Measurements from ENCODE around the gene EXOC6B.

EXOC6B gene

DNA sequence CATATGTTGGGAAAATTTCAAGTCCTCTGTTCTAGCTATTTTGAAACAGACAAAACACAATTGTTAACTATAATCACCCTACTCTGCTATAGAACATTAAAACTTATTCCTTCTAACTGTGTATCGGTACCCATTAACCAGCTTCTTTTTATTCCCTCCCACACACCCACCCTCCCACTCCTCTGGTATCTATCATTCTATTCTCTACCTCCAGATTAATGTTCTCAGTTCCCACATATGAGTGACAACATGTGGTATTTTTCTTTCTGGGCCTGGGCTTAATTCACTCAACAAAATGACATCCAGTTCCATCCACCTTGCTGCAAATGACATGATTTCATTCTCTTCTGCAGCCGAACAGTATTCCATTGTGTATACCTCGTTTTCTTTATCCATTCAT is 43.3 kb downstream of the EXOC6B start:
- ChIA-PET POLR2A (no interaction called here), CTCF (interaction anchor here (0.9 to 1.0 kb wide), 3 partner anchors 77 to 203 kb away, joined by 3 to 5 read pairs (median 3); no protein-coding TSS in a partner anchor)
- Histone ChIP-seq H3K9me3 (ENCODE audit: control insufficient read depth, insufficient read depth, low read depth, low read length) (no peaks in the 10 kb centered on the region), H3K36me3 (ENCODE audit: control insufficient read depth in 2 of 2, insufficient read depth in 1 of 2, low read length in 2 of 2) (no peaks in the 10 kb centered on the region), H3K27ac (ENCODE audit: extremely low read depth, low read depth, low read length) (no peak overlapping the region), H3K4me1 (ENCODE audit: control insufficient read depth, insufficient read depth, low read length) (peaks cover 13% of the 10 kb centered on the region), H3K4me3 (ENCODE audit: low read depth, low read length) (no peak overlapping the region)
- peak; percentile 42; the same call in 1 of the 2 replicates for TF ChIP-seq EGR2 (tag by site-specific recombination; IDR thresholded peaks at IDR 0.05; ENCODE audit: low read depth)
- no peak for TF ChIP-seq ZNF433 (tag by site-specific recombination; IDR thresholded peaks at IDR 0.05; ENCODE audit: low read depth)
- no peak for TF ChIP-seq ZNF221 (tag by site-specific recombination; IDR thresholded peaks at IDR 0.05; ENCODE audit: borderline replicate concordance)
- TF ChIP-seq ZBTB21 (tag by site-specific recombination; IDR thresholded peaks at IDR 0.05), result no peak
- TF ChIP-seq ZFHX2 (tag by site-specific recombination; conservative IDR thresholded peaks at IDR 0.05), result peak; percentile 28; the same call in 1 of the 2 replicates
- no peak for TF ChIP-seq OVOL3 (tag by site-specific recombination; IDR thresholded peaks at IDR 0.05)
- TF ChIP-seq, protein P1, sequence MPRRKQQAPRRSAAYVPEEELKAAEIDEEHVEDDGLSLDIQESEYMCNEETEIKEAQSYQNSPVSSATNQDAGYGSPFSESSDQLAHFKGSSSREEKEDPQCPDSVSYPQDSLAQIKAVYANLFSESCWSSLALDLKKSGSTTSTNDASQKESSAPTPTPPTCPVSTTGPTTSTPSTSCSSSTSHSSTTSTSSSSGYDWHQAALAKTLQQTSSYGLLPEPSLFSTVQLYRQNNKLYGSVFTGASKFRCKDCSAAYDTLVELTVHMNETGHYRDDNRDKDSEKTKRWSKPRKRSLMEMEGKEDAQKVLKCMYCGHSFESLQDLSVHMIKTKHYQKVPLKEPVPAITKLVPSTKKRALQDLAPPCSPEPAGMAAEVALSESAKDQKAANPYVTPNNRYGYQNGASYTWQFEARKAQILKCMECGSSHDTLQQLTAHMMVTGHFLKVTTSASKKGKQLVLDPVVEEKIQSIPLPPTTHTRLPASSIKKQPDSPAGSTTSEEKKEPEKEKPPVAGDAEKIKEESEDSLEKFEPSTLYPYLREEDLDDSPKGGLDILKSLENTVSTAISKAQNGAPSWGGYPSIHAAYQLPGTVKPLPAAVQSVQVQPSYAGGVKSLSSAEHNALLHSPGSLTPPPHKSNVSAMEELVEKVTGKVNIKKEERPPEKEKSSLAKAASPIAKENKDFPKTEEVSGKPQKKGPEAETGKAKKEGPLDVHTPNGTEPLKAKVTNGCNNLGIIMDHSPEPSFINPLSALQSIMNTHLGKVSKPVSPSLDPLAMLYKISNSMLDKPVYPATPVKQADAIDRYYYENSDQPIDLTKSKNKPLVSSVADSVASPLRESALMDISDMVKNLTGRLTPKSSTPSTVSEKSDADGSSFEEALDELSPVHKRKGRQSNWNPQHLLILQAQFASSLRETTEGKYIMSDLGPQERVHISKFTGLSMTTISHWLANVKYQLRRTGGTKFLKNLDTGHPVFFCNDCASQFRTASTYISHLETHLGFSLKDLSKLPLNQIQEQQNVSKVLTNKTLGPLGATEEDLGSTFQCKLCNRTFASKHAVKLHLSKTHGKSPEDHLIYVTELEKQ (tag by site-specific recombination; IDR thresholded peaks at IDR 0.05; ENCODE audit: borderline replicate concordance), result no peak

DNA sequence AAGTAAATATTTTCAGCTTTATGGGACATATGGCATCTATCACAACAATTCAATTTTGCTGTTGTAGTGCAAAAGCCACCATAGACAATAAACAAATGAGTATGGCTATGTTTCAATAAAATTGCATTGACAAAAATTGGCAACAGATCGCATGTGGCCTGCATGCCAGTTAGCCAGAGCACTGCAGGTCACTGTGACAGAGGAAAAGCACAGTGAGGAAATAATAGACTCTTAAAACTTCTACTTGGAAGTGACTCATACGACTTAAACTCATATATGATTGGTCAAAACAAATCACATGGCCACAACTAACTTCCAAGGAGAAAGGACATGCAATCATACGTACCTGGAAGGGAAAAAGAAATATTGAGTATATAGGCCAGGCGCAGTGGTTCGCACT is 44.4 kb downstream of the EXOC6B start:
- Histone ChIP-seq H3K4me3 (ENCODE audit: low read depth, low read length) (no peak overlapping the region), H3K27ac (ENCODE audit: extremely low read depth, low read depth, low read length) (no peak overlapping the region), H3K4me1 (ENCODE audit: control insufficient read depth, insufficient read depth, low read length) (peaks cover 13% of the 10 kb centered on the region), H3K9me3 (ENCODE audit: control insufficient read depth, insufficient read depth, low read depth, low read length) (no peaks in the 10 kb centered on the region), H3K36me3 (ENCODE audit: control insufficient read depth in 2 of 2, insufficient read depth in 1 of 2, low read length in 2 of 2) (no peaks in the 10 kb centered on the region)
- POLR2A ChIA-PET, result no interaction called here
- CTCF ChIA-PET, result interaction anchor here (0.5 to 2.1 kb wide), 3 partner anchors 52 to 80 kb away, joined by 5 to 10 read pairs (median 7); no protein-coding TSS in a partner anchor
- TF ChIP-seq ZNF423 (tag by site-specific recombination; IDR thresholded peaks at IDR 0.05) (no peak), ZNF48 (tag by site-specific recombination; IDR thresholded peaks at IDR 0.05) (no peak), SETDB1 (IDR thresholded peaks at IDR 0.05; ENCODE audit: insufficient read length, low read length) (peak; percentile 30), ZNF146 (tag by site-specific recombination; IDR thresholded peaks at IDR 0.05) (no peak)
- TF ChIP-seq, protein P2, sequence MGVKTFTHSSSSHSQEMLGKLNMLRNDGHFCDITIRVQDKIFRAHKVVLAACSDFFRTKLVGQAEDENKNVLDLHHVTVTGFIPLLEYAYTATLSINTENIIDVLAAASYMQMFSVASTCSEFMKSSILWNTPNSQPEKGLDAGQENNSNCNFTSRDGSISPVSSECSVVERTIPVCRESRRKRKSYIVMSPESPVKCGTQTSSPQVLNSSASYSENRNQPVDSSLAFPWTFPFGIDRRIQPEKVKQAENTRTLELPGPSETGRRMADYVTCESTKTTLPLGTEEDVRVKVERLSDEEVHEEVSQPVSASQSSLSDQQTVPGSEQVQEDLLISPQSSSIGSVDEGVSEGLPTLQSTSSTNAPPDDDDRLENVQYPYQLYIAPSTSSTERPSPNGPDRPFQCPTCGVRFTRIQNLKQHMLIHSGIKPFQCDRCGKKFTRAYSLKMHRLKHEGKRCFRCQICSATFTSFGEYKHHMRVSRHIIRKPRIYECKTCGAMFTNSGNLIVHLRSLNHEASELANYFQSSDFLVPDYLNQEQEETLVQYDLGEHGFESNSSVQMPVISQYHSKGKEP (tag by site-specific recombination; IDR thresholded peaks at IDR 0.05), result 0 out of 2 replicates have a peak, but pooled peaks have one; percentile 22

DNA sequence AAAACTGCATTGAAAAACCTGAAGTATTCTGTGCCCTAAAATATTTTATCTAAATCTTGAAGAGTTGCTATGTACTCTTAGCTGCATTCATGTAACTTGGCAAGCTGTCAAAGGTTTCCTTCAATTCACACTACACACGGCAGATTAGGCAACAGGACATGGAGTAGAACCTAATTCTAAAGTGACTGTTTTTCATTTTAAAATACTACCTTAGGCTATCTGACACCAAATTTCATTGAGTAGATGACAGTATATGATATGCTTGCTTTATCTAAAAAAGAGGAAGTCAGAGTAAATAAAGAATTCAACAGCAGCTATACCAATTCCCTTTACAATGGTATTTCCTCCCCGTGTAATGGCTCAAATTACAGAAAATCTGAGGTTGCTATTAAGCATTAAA is 45.4 kb downstream of the EXOC6B start:
- peaks cover 13% of the 10 kb centered on the region for H3K4me1 ChIP-seq (ENCODE audit: control insufficient read depth, insufficient read depth, low read length)
- H3K9me3 ChIP-seq (ENCODE audit: control insufficient read depth, insufficient read depth, low read depth, low read length), result no peaks in the 10 kb centered on the region
- no peak overlapping the region for H3K27ac ChIP-seq (ENCODE audit: extremely low read depth, low read depth, low read length)
- H3K36me3 ChIP-seq (ENCODE audit: control insufficient read depth in 2 of 2, insufficient read depth in 1 of 2, low read length in 2 of 2), result no peaks in the 10 kb centered on the region
- ChIA-PET CTCF (interaction anchor here (0.7 to 2.1 kb wide), 6 partner anchors 9 to 107 kb away, joined by 3 to 10 read pairs (median 3); partner anchors contain the start of gene SPR), POLR2A (no interaction called here)
- no peak overlapping the region for H3K4me3 ChIP-seq (ENCODE audit: low read depth, low read length)
- no peak for TF ChIP-seq ZNF10 (tag by site-specific recombination; IDR thresholded peaks at IDR 0.05)
- TF ChIP-seq, protein P3, sequence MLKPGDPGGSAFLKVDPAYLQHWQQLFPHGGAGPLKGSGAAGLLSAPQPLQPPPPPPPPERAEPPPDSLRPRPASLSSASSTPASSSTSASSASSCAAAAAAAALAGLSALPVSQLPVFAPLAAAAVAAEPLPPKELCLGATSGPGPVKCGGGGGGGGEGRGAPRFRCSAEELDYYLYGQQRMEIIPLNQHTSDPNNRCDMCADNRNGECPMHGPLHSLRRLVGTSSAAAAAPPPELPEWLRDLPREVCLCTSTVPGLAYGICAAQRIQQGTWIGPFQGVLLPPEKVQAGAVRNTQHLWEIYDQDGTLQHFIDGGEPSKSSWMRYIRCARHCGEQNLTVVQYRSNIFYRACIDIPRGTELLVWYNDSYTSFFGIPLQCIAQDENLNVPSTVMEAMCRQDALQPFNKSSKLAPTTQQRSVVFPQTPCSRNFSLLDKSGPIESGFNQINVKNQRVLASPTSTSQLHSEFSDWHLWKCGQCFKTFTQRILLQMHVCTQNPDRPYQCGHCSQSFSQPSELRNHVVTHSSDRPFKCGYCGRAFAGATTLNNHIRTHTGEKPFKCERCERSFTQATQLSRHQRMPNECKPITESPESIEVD (tag by site-specific recombination; IDR thresholded peaks at IDR 0.05), result peak; percentile 57
- TF ChIP-seq GLIS1 (tag by site-specific recombination; IDR thresholded peaks at IDR 0.05), result no peak
- TF ChIP-seq, protein P4, sequence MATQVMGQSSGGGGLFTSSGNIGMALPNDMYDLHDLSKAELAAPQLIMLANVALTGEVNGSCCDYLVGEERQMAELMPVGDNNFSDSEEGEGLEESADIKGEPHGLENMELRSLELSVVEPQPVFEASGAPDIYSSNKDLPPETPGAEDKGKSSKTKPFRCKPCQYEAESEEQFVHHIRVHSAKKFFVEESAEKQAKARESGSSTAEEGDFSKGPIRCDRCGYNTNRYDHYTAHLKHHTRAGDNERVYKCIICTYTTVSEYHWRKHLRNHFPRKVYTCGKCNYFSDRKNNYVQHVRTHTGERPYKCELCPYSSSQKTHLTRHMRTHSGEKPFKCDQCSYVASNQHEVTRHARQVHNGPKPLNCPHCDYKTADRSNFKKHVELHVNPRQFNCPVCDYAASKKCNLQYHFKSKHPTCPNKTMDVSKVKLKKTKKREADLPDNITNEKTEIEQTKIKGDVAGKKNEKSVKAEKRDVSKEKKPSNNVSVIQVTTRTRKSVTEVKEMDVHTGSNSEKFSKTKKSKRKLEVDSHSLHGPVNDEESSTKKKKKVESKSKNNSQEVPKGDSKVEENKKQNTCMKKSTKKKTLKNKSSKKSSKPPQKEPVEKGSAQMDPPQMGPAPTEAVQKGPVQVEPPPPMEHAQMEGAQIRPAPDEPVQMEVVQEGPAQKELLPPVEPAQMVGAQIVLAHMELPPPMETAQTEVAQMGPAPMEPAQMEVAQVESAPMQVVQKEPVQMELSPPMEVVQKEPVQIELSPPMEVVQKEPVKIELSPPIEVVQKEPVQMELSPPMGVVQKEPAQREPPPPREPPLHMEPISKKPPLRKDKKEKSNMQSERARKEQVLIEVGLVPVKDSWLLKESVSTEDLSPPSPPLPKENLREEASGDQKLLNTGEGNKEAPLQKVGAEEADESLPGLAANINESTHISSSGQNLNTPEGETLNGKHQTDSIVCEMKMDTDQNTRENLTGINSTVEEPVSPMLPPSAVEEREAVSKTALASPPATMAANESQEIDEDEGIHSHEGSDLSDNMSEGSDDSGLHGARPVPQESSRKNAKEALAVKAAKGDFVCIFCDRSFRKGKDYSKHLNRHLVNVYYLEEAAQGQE (tag by site-specific recombination; IDR thresholded peaks at IDR 0.05), result no peak
- TF ChIP-seq ZSCAN23 (tag by site-specific recombination; IDR thresholded peaks at IDR 0.05), result no peak
- TF ChIP-seq ZNF350 (tag by site-specific recombination; IDR thresholded peaks at IDR 0.05), result no peak
- TF ChIP-seq ZNF221 (tag by site-specific recombination; IDR thresholded peaks at IDR 0.05; ENCODE audit: borderline replicate concordance), result no peak
- no peak for TF ChIP-seq ZNF600 (tag by site-specific recombination; IDR thresholded peaks at IDR 0.05)
- TF ChIP-seq, protein P5, sequence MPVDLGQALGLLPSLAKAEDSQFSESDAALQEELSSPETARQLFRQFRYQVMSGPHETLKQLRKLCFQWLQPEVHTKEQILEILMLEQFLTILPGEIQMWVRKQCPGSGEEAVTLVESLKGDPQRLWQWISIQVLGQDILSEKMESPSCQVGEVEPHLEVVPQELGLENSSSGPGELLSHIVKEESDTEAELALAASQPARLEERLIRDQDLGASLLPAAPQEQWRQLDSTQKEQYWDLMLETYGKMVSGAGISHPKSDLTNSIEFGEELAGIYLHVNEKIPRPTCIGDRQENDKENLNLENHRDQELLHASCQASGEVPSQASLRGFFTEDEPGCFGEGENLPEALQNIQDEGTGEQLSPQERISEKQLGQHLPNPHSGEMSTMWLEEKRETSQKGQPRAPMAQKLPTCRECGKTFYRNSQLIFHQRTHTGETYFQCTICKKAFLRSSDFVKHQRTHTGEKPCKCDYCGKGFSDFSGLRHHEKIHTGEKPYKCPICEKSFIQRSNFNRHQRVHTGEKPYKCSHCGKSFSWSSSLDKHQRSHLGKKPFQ (tag by site-specific recombination; IDR thresholded peaks at IDR 0.05), result peak; percentile 95
